ENCODE results near the gene MED13L. TPM values are rescaled to one million over a fixed set of nuclear protein-coding genes. Genes with fewer than 3 reads are reported as not detected.

The MED13L gene
- total and polyA plus RNA-seq, 2 of the 8 experiments (the other 6 are each of a cell fraction or from before 2014, with no cell fraction given): 15.9 to 51.7 TPM

DNA sequence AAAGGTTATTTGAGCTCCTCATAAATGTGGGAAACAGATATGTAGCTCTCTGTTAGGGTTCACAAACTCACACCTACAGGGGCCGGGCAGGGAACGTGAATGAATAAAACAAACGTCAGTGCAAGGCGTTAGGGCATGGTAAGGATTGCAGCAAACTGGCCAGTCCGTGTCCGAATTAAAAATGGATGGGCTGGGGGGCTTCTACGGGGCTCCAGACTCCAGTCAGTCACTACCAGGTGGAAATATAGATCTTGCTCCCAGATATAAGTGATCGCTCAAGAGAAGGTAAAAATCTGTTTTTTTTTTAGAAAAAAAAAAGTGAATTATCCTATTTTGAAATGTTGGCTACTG is 333.1 kb downstream of the MED13L start:
- no peaks in the 10 kb centered on the region for H4K20me1 ChIP-seq (replicated peaks in 1 of 2; ENCODE audit: control insufficient read depth in 1 of 2, insufficient read depth in 2 of 2, low read length in 2 of 2)
- H2BK20ac ChIP-seq (ENCODE audit: low read length): no peak overlapping the region
- no peaks in the 10 kb centered on the region; the same call in 1 of the 2 replicates for H3K23me2 ChIP-seq (ENCODE audit: low read depth, low read length)
- ChIA-PET CTCF (ENCODE audit: partially characterized antibody) (interaction anchor here (0.7 to 1.3 kb wide), 4 partner anchors 27 to 744 kb away, joined by 3 to 5 read pairs (median 4); no protein-coding TSS in a partner anchor), POLR2A (ENCODE audit: partially characterized antibody) (interaction anchor here (1.2 kb wide), 1 partner anchor 71 kb away, joined by 4 read pairs; no protein-coding TSS in a partner anchor)
- H2BK120ac ChIP-seq (replicated peaks; ENCODE audit: low read depth, low read length): no peak overlapping the region
- no peak overlapping the region for H3K9ac ChIP-seq (replicated peaks in 1 of 4; ENCODE audit: extremely low read depth in 1 of 4, low read depth in 3 of 4, low read length in 3 of 4)
- H2AK5ac ChIP-seq (ENCODE audit: low read depth, low read length): no peak overlapping the region
- no peaks in the 10 kb centered on the region for H3K9me3 ChIP-seq (ENCODE audit: insufficient read depth in 2 of 2, low read depth in 1 of 2, low read length in 1 of 2)
- H3K36me3 ChIP-seq (ENCODE audit: control insufficient read depth in 2 of 4, insufficient read depth in 4 of 4, low read length in 3 of 4): no peaks in the 10 kb centered on the region
- H3K4ac ChIP-seq (replicated peaks; ENCODE audit: insufficient read length, low read depth, low read length): no peak overlapping the region
- H2BK12ac ChIP-seq (ENCODE audit: low read depth, low read length): no peak overlapping the region
- no peak overlapping the region for H3K56ac ChIP-seq (replicated peaks; ENCODE audit: insufficient read length, low read depth, low read length)
- no peak overlapping the region for H3K14ac ChIP-seq (ENCODE audit: insufficient read length)
- no peak overlapping the region for H4K5ac ChIP-seq (ENCODE audit: insufficient read length, low read depth, low read length)
- no peak for DNase-seq (ENCODE audit: low read depth in 1 of 2, low spot score in 2 of 2)
- H3K4me1 ChIP-seq (replicated peaks in 1 of 4; ENCODE audit: control insufficient read depth in 3 of 4, insufficient read depth in 4 of 4, low read length in 3 of 4): peaks cover 0 to 6% (median 2%) of the 10 kb centered on the region in 4 experiments; a peak in 4 of 7 replicates
- no peak overlapping the region for H3K18ac ChIP-seq (ENCODE audit: extremely low read depth, low read length)
- H3K79me1 ChIP-seq (ENCODE audit: low read depth, low read length): no peaks in the 10 kb centered on the region
- no peak overlapping the region for H2AFZ ChIP-seq (ENCODE audit: low read length)
- no peak overlapping the region for H2BK5ac ChIP-seq (ENCODE audit: low read depth, low read length)
- no peak overlapping the region for H4K8ac ChIP-seq (ENCODE audit: extremely low read depth, insufficient read depth, low read length)
- no peaks in the 10 kb centered on the region for H3K79me2 ChIP-seq (ENCODE audit: control insufficient read depth in 1 of 2, insufficient read depth in 2 of 2, low read length in 2 of 2)
- no peak overlapping the region for H2BK15ac ChIP-seq (ENCODE audit: low read length)
- no peak overlapping the region for H3K4me2 ChIP-seq (ENCODE audit: insufficient read depth in 1 of 2, low read depth in 2 of 2, low read length in 2 of 2)
- no peak overlapping the region for H3K27ac ChIP-seq (ENCODE audit: low read depth, low read length)
- no peak overlapping the region for H4K91ac ChIP-seq (replicated peaks; ENCODE audit: insufficient read length, low read length)
- H3K27me3 ChIP-seq (replicated peaks in 1 of 4; ENCODE audit: control insufficient read depth in 3 of 4, extremely low read depth in 1 of 4, insufficient read depth in 3 of 4, low read length in 3 of 4): no peaks in the 10 kb centered on the region
- no peak for FAIRE-seq
- WGBS, 2 experiments (ENCODE audit: extremely low coverage in 1 of 2, insufficient coverage in 1 of 2, insufficient read length in 1 of 2, insufficient replicate concordance in 2 of 2, low coverage in 1 of 2, low lambda C conversion rate in 2 of 2, missing lambda C conversion rate in 1 of 2): 98% methylated on average over 8 of the region's 8 CpGs; no CpG with 5 or more reads in 1 of the 2 experiments
- H3K4me3 ChIP-seq (ENCODE audit: extremely low read depth in 1 of 4, insufficient read depth in 2 of 4, low read depth in 3 of 4, low read length in 4 of 4): no peak overlapping the region
- no peak overlapping the region for H3K23ac ChIP-seq (ENCODE audit: insufficient read length)
- TF ChIP-seq KDM5A (IDR thresholded peaks at IDR 0.05; ENCODE audit: low read length) (no peak), TBP (IDR thresholded peaks at IDR 0.05; ENCODE audit: low read depth, low read length) (no peak), EZH2 (IDR thresholded peaks at IDR 0.05; ENCODE audit: low read depth, low read length, severe bottlenecking) (no peak), SRF (IDR thresholded peaks at IDR 0.05; ENCODE audit: low read depth, low read length) (no peak), SAP30 (IDR thresholded peaks at IDR 0.05; ENCODE audit: insufficient read depth, insufficient replicate concordance, low read length) (no peak), TAF1 (IDR thresholded peaks at IDR 0.05; ENCODE audit: low read depth, low read length) (no peak), CREB1 (IDR thresholded peaks at IDR 0.05) (no peak), EGR1 (IDR thresholded peaks at IDR 0.05; ENCODE audit: borderline replicate concordance, low read depth, low read length) (no peak), SIX5 (IDR thresholded peaks at IDR 0.05; ENCODE audit: low read depth, low read length) (no peak), BRCA1 (IDR thresholded peaks at IDR 0.05; ENCODE audit: low read depth, low read length) (no peak), JUND (IDR thresholded peaks at IDR 0.05; ENCODE audit: low read length) (no peak)
- TF ChIP-seq, protein P1, sequence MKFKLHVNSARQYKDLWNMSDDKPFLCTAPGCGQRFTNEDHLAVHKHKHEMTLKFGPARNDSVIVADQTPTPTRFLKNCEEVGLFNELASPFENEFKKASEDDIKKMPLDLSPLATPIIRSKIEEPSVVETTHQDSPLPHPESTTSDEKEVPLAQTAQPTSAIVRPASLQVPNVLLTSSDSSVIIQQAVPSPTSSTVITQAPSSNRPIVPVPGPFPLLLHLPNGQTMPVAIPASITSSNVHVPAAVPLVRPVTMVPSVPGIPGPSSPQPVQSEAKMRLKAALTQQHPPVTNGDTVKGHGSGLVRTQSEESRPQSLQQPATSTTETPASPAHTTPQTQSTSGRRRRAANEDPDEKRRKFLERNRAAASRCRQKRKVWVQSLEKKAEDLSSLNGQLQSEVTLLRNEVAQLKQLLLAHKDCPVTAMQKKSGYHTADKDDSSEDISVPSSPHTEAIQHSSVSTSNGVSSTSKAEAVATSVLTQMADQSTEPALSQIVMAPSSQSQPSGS (IDR thresholded peaks at IDR 0.05; ENCODE audit: low read length): no peak
- TF ChIP-seq, protein P2, sequence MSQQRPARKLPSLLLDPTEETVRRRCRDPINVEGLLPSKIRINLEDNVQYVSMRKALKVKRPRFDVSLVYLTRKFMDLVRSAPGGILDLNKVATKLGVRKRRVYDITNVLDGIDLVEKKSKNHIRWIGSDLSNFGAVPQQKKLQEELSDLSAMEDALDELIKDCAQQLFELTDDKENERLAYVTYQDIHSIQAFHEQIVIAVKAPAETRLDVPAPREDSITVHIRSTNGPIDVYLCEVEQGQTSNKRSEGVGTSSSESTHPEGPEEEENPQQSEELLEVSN (IDR thresholded peaks at IDR 0.05): no peak
